Right lung (tissue), 5 donors: ENCODE results near the gene EXOC2. TPM values are rescaled to one million over a fixed set of nuclear protein-coding genes. Genes with fewer than 3 reads are reported as not detected.
A peak's percentile ranks its signal among the peaks of the same experiment; 100 is the strongest.
"Not testable (repeated sequence)": the region's sequence is repeated elsewhere in the genome, so short reads cannot be mapped to it uniquely, and the experiment has no call there.

ENCODE experiments used
- DNase-seq, 2 donors: peaks; one replicate each; pipeline ENCODE4 v3.0.0-alpha.2; 2013
- polyA plus RNA-seq, 5 donors: library from polyadenylated mRNA; unstranded; fragments of 120-200 nt; gene quantifications; one replicate each; pipeline versions ENCODE4 v1.2.1 to v1.2.3, GENCODE V29; 2013; ENCODE audit warnings: inconsistent platforms in 1 of 5, low replicate concordance in 1 of 5; ENCODE audit not compliant: insufficient read length in 5 of 5, insufficient read depth in 1 of 5

EXOC2 gene
- polyA plus RNA-seq, 5 donors: 25.3 to 31.5 (median 28.4) TPM

DNA sequence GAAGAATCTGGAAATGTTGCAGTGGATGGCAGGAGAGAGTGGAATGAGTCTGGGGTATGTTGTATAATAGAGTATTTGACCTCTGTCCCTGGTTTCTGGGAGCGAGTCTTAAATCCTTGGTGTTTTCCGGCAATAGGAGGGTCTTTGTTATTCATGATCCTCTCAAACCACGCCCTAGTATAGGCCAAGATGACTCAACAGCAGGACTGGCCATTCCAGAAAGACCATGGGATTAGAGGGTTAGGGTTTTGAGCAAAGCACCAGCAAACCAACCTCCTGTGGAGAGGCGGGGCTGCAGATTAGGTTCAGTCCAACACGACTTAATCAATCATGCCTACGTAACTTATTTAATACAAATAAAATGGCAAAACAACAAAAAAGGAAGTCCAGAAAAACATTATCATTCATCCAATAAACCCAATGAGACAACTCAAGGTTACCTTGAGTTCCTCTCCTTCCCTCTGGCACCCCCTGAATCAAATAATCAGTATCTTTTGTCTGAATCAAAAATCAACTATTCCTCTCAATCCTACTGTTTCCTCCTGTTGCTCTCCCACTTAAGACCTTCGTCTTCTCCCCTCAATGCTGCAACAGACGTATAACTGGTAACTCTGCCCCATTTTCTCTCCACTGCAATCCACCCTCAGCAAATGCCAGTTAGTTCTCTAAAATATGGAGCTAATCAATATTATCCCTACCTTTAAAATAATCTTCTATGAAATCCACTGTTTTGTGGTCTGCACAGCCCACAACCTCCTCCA is 51.5 kb downstream of the EXOC2 start:
- DNase-seq: no peak

DNA sequence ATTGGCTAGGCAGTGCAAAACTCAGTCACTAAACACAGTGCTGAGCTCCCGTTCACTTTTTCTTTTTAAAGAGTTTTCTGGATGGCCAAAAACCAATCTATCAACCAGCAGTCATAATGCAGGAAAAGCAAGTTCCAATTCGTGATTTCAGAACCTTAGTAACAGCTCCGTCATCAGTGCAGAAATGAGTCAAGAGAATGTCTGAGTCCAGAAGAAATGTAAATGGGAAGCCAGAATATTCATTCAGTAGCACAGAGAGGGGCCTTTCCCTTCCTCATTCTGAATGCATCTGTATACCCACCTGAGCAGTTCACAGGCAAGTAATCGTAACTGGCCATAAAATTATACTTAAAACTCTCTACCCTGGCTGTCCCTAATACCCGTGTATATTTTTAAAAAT is 56.5 kb downstream of the EXOC2 start:
- no peak for DNase-seq

DNA sequence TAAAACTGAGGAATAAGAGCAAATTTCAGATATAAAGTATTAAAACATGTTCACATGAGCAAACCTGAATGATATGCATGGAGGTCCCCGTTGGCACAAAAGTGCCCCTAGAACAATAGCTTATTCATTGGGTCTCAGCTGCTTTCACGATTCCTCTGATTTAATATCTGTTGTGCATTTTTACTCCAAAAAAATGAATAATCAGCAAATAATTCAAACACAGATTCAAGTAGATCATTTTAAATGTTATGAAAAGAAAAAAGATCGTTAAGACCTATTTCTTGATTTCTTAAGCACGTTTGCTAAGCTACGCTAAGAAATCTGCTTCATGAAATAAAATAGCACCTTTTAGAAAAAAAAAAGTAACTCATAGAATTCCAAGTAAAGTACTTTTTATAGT is 57.7 kb downstream of the EXOC2 start:
- DNase-seq: no peak

DNA sequence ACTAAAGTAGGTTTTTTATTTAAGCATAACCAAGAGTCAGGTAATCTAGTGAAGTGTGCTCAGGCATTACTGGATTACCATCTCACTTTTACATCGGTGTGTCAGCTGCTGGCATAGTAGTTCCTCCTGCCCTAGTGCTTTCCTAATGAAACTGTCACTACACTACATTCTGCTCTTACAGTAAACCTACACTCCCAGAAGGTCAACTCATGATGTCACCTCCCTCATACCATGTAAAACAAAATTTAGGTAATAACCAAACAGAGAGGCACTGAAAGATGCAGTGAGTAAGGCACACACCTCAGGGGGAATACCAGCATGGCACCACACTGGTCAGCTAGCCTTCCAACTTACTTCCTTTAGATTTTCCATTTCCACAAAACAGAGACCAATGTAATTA is 59.3 kb downstream of the EXOC2 start:
- DNase-seq: no peak

DNA sequence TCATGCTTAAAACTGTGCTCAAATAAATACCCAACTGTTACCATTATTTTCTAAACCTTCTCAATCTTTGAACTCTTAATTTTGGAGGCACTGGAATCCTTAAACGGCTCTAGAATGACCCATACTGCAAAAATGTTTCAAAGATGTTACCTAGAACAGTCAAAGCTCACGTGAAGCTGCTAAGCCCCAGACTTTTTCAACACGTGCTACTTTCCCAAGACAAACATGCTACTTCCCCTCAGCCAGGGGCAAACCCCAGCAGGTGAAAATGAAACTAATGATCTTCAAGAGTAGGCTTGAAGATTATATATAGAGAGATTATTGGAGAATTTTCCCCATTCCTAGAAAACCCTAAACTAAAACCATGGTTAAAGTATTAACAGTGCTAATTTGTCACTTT is 64.2 kb downstream of the EXOC2 start:
- DNase-seq: no peak

DNA sequence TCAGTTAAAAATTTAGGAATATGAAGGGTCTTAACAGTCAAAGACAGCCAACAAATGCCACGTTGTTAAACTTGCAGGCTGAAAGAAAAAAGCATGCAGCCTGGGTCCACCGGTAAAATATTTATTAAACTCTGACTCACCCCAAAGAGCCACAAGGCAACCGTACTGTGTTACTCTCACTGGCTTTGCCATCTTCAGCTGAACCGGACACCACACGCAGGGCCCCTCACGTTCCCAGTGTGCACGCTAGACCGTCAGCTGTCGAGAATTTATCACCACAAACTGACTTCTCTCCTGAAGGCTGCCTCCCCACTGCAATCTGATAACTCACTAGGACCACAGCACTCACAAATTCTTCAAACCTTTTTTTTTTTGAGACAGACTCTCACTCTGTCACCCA is 66.7 kb downstream of the EXOC2 start:
- DNase-seq: no peak

DNA sequence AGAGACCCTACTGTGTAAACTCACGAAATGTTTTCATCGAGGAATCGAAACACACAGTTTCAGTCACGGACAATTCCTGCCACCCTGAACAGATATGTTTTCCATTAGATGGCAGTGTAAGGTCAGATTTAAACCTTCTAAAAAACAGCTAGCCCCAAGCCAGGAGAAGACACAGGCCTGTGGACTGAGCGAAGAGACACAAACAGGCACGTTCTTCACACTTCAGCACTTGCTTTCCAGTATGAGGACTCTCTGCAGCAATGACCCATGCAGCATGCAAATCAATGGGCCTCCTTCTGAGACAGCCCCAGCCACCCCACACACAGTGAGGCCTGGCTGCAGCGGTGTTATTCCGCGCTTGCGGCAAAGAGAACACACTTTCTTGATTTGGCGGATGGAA is 68.0 kb downstream of the EXOC2 start:
- peak; percentile 43 to 55 for DNase-seq

DNA sequence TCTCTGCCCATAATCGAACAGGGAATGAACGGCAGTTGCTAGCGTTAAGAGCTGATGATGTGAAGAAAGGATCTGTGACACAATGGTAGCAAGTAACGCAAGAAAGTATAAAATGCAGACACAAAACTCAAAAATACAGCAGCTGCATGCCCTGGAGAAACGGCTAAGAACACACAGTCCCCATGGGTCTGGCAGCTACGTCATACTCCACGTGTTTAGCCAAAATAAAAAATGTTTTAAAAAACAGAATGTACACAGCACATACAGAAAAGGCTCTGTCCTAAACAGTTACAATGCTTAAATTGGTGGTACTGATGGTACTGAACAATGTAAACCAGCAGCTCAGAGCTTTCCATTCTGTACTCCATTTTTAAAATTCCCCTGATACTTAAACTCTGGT is 70.5 kb downstream of the EXOC2 start:
- DNase-seq: no peak

DNA sequence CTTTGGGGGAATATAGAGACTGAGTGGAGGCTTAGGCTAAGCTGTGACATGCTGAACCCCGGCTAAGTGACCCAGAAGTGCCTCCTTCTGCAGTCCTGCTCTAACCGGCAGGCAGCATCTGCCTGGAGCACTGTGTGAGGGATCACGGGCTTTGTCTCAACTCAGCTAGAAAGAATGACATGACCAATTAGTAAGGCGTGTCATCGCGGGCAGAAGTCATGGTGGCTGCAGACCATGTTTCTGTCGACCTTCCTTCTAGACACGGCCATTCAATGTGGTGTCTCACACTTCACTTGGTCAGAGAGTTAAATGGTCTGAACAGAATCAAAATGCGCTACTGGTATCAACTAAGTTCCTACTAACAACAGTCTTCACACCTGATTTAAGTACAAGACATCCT is 71.0 kb downstream of the EXOC2 start:
- DNase-seq: no peak

DNA sequence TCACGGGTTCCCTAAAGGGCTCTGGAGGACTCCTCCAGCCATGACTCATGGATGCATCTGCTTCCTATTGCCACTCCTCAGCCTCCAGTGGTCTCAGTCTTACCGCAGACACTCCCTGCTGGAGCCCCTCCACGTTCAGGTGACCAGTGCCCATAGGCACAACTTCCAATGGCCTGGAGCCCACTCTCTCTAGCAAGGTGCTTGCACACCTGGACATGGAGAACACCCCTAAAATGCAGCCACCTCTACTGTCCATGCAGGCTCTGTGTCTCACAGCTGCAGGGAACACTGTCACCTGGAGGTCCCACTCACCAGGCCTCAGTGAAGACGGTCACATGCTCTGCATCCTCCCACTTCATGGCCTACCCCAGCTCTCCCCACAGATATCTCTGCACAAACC is 72.0 kb downstream of the EXOC2 start:
- no peak for DNase-seq

DNA sequence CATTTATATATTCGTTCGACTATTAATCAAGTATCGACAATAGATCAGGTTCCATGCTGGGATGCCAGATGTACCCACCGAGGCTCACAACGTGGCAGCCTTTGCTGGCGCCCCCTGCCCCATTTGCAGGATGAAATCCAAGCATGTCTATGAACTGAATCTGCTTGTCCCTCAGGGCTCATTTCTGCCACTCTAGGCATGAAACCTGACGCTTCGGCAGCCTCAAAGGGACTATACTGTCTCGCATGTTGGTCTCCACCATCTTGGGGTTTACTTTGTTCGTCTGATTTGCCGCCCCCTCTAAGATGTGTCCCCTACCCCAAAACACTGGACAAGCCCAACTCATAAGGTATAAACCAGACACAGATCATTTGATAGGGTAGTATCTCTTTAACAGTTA is 72.8 kb downstream of the EXOC2 start:
- no peak for DNase-seq

DNA sequence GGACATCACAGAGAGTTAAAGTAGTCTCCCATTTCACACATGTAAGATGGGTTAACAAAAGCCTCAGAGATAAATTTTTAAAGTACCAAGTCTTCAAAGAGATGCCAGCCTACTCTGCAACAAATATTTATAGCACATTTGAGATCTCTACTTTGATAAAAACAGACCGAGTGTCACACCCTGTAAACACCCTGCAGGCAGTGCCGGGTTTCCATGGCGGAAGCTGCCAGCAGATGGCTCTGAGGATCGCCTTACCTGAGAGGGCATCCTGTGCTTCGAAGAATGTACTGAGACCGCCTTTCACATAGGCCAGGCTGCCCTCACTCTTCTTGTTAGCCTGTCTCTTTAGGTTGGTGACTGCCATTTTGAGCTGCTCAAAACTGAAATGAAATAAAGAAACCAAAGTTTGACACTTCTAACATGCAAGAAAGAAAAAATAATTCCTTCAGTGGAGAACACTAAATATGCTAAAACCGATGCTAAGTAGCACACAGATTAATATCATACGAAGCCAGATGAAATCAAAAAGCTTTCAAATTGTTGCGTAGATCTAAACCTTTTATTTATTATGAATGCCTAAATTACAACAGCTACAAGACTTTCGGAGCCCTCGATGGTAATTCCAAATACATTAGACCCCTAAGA is 75.4 kb downstream of the EXOC2 start:
- DNase-seq: no peak

DNA sequence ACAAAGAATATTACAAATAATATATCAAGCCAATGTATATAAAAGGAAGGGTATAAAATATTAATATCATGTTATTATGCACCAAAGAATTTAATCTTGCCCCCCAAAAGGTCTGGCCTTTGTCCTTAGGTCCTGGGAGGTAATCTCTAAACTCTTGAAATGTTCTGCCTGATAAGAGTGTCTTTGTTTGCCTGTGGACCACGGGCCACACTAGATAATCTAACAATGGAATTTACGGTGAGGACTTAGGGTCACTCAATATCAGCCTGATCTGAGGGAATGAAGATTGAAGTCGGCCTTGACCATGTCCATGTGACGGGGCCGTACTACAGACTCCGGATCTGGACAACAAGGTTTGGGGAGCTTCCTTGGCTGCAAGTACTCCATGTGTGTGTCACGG is 79.0 kb downstream of the EXOC2 start:
- no peak for DNase-seq

DNA sequence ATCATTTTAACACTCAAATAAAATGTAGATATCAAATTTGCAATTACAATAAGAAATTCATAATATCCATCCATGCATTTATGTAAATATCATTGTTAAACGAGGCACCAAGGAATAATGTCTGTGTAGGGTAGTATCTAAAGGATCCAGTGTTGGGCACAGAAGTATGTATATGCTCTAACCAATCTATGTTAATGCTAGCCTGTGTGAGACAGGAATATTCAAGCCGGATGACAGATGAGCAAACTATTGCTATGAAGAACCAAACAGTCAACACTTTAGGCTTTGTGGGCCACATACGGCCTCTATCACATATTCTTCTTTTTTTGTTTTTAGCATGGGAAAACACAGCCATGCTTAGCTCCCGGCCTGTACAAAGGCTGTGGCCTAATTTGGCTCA is 81.0 kb downstream of the EXOC2 start:
- DNase-seq: no peak

DNA sequence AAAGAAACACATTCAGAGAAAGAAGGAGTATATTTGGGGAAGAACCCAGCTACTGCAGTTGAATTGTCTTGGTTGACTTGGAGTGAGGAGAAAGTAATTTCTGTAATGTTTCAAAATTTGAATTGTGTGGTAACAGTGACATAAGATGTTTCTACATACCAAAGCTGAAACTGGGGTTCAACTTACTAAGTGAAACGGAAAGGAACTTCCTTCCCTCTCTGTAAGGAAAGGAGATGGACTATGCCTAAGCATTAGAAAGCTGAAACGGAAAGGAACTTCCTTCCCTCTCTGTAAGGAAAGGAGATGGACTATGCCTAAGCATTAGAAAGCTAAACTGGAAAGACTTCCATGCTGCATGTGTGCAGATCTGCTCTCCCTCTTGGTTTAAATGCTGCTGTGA is 82.1 kb downstream of the EXOC2 start:
- DNase-seq: no peak

DNA sequence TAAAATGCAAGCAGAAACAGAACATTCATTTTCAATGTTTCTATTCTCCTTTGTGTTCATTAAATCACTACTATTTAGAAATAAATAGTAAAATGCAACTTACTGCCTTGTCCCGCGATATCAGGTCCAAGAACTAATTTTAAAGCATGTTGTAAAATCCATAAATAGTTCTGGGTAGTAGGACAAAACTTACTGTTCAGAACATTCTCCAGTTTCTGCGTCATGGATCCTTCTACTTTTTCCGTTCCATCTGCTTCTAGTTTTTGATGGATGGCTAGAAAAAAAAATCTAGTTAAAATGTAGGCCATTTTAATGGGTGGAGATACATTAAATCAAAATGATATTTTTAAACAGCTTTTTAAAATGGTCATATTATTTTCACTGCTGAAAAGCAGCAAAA is 83.0 kb downstream of the EXOC2 start:
- no peak for DNase-seq

DNA sequence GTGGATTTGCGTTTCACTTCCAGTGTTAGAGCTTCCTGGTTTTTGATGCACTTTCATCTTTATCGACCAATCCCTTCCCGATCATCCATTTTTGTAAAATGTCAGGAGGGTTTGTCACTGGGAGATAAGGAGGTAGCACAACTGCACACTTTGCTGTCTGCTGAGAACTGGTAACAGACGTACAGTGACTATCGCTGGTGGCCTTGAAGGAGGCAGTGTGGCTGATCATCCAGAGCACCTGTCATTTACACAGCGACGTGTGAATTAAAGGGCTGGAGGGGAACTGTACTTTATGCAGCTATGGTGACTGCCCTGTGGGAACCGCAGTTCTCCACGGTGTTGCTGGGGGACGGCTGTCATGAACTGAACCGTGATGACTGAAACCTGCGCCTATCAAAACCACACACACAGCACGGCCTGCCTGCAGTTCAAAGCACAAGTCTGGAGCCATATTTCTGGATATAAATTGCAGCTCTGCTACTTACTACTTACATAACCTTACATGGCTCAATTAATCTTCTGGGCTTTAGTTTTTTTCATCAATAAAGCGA is 86.0 kb downstream of the EXOC2 start:
- DNase-seq: no peak

DNA sequence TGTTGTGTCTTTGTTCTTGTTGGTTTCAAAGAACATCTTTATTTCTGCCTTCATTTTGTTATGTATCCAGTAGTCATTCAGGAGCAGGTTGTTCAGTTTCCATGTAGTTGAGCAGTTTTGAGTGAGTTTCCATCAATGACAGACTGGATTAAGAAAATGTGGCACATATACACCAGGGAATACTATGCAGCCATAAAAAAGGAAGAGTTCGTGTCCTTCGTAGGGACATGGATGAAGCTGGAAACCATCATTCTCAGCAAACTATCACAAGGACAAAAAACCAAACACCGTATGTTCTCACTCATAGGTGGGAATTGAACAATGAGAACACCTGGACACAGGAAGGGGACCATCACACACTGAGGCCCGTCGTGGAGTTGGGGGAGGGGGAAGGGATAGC is 87.0 kb downstream of the EXOC2 start:
- DNase-seq: not testable (repeated sequence)

DNA sequence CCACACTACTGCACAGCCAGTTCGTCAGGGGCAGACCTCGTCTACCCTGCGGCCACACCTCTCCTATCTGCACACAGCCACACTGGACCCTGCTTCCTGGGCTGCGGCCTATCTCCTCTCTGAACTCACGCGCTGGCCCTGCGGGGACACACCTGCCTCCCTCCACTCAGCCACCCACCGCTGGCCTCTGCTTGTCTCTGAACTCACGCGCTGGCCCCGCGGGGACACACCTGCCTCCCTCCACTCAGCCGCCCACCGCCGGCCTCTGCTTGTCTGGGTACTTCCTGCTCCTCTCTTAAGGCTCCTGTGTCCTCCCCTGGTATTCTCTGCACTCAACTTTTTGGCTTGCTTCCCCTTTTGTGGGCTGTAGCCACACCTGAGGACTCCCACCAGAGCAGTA is 88.4 kb downstream of the EXOC2 start:
- DNase-seq: no peak

DNA sequence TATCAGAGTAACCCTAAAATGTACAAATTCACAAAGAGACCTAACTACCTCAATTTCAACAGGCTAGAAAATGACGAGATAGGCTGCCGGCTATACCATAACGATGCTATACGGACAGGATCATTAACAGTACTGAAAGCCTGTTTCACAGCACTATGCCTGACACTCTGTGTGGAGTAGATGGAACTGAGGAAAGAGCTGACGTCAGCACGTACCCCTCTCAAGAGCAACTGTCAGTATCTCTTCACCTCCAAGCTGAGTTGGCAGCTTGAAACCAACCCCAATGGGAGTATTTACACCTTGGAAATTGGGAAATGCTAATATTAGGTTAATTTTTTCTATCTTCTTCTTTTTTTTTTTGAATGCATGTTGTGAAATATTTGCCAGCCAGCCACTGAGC is 89.7 kb downstream of the EXOC2 start:
- DNase-seq: no peak

DNA sequence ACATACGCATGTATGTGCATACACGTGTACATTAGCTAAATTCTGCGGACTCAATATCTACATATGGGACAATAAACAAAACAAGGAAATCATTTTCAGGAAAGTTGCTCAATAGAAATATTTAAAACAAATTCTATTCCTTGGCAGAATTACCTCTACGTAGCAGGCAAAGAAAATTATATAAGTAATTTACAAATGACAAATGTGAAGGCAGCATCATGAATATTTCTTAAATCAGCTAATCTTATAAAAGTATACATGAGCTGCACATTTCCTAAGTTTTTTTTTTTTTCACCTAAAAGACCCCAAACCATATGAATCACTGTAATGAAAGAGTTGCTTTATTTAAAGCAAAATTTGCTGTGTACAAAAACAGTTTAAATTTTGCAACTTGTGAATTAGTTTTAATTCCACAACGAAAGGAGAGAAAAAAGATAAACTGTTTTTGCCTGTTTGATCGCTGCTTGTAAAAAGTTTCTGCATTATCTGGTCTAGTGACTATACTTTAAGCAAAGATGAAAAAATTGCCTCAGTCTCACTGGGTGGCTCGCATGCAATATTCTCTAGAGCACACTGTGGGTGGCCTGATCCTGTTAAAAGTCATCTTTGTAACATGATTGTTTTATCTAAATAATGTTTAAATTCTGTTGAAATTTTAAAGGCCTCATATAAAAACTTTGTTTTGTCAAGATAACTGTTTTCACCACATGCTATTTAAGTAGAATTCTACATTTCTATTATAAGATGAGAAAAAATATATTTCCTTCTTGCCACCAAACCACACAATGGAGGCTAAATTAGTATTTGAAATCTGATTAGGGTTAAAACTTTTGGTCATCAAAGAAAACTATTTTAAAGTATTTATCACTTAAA is 93.1 kb downstream of the EXOC2 start:
- DNase-seq: peak; percentile 7 to 34

DNA sequence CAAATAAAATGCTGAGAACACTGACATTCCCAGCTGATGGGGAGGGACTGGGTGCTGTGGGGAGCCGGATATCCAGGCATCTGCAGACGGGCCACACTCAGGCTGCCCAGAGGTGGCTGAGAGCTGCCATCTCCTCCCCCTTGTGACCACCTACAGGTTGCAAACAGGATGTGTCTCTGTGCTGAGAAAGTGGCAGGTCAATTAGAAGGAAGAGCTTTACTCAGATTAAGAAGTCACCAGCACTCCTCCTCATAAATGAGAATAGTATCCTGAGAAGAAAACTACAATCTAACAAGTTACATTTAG is 99.1 kb downstream of the EXOC2 start:
- no peak for DNase-seq
